Measurements from ENCODE around the gene ELN.
"Not testable (repeated sequence)": the region's sequence is repeated elsewhere in the genome, so short reads cannot be mapped to it uniquely, and the experiment has no call there.

ELN gene

DNA sequence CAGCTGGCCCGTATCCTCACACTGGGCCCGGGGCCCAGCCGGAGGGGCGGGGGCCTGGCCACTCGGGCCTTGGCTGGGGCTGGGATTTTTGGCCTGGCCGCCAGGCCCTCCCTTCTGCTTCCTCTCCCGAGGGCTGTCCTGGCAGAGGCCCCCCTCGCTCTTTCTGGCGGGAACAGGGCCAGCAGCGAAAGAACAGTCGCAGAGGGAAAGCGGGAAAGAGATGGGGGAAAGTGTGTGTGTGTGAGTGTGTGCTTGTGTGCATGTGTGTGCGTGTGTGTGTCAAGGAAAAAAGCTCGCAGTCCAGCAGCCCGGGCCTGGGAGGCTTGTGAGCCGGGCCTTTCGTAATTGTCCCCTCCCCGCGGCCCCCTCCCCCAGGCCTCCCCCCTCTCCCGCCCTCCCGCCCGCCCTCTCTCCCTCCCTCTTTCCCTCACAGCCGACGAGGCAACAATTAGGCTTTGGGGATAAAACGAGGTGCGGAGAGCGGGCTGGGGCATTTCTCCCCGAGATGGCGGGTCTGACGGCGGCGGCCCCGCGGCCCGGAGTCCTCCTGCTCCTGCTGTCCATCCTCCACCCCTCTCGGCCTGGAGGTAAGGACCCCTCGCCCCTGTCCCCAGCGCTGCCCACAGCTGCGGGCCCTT lies at the start of gene ELN:
Gene ELN (plus strand): TSS at position 491 of the 638 bp plus-strand sequence. CDS start 15 bp downstream, at position 506.
- in situ Hi-C loops (cut with HindIII; ENCODE audit: low sequenced_read_pairs), result no loop called here

DNA sequence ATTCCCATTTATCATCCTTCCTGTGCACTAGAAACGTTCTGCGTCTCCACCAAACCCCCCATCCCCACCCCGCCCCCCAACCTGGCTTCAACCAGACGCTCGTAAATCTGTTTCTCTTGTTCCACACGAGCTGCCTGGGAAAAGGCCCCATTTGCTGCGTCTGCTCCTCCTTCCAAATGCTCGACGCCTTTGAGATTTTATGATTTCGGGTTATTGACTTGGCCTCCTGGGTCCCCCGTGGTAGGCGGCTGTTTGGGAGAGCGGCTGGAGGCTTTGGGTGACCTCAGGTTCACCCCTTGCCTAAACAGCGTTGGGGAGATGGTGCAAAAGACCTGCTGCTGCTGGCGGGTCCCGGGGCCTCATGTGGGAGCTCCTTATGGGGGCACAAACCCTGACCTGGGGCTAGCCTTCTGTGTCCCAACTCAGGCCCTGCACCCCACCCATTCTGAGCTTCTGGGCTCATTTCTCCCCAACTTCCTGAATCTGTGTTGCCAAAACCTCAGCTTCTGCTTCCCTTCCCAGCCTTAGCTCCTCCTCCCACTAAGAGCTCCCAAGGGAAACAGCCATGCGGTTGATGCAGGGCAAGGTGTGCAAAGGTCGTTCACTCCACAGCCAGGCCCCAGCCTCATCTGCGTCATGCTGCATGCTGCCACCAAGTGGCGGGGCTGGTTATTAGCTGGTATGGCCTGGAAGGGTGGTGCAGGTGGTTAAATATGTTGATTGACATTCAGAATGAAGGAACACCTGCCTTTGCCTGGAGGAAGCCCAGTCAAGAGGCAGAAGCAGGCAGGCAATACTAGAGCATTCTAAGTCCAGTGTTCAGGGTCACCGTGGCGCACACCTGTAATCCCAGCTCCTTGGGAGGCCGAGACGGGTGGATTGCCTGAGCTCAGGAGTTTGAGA lies 49.1 kb upstream of the ELN start:
- in situ Hi-C loops (cut with HindIII; ENCODE audit: low sequenced_read_pairs), result no loop called here

DNA sequence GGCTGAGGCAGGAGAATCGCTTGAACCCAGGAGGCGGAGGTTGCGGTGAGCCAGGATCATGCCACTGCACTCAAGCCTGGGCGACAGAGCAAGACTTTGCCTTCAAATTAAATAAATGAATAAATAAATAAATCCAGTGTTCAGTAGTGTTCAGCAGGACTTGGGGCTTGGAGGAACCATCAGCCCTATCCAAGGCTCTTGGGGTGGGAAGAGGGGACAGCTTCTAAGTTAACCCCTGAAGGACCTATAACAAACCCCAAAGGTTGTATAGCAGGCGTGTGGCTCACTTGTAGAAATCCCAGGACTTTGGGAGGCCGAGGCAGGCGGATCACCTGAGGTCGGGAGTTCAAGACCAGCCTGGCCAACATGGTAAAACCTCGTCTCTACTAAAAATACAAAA lies 48.3 kb upstream of the ELN start:
- in situ Hi-C loops (cut with HindIII; ENCODE audit: low sequenced_read_pairs), result not testable (repeated sequence)

DNA sequence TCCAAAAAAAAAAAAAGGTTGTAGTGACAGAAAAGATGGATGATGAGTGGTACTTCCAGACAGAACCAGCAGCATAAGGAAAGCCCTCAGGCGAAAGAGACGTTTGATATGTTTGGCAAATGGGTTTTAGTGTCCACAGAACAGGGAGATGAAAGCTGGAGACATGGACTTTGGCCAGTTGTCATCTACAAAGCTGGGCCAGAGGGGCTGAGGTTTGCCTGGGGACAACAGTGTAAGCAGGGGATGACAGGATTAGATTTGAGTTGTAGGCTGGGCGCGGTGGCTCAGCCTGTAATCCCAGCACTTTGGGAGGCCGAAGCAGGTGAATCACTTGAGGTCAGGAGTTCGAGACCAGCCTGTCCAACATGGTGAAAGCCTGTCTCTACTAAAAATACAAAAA lies 47.8 kb upstream of the ELN start:
- in situ Hi-C loops (cut with HindIII; ENCODE audit: low sequenced_read_pairs), result no loop called here

DNA sequence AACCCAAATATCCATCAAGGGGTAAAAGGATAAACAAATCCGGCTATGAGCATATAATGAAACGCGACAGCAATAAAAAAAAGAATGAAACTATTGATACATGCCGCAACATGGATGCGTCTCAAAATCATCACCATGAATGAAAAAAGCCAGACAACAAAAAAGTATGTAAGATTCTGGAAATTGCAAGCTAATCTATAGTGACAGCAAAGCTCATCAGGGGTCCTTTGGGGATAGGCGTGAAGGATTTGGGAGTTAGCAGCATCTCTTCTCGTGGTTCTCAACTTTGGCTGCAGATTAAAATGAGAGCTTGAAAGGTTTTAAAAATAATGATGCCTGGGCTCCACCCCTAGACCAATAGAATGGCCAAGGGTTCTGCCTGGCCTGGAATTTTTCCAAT lies 46.0 kb upstream of the ELN start:
- in situ Hi-C loops (cut with HindIII; ENCODE audit: low sequenced_read_pairs), result no loop called here

DNA sequence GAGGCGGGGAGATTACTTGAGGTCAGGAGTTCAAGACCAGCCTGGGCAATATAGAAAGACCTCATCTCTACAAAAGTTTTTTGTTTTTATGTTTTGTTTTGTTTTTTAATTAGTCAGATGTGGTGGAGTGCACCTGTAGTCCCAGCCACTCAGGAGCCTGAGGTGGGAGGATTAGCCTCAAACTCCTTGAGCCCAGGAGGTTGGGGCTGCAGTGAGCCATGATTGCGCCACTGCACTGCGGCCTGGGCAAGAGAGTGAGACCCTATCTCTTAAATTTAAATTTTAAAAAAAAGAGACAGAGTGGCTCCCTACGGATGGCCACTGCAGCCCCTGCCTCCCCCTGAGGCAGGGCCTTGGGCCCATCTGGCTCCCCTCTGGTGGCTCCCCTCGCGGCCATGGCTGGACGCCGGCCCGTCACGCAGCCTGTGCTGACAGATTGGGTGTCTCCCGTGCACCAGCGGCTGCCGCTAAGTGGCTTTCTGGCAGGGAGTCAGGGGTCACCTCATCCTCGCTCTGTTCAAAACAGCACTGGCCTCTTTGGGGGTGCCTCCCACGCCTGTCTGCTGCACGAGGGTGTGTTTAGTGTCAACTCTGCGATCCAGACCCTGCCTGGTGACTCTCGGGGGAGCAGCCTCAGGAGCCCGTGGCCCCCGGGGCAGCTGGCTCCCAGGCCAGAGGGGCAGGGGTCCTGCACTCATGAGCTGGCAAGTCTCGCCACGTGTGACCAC lies 44.4 kb upstream of the ELN start:
- in situ Hi-C loops (cut with HindIII; ENCODE audit: low sequenced_read_pairs), result no loop called here

DNA sequence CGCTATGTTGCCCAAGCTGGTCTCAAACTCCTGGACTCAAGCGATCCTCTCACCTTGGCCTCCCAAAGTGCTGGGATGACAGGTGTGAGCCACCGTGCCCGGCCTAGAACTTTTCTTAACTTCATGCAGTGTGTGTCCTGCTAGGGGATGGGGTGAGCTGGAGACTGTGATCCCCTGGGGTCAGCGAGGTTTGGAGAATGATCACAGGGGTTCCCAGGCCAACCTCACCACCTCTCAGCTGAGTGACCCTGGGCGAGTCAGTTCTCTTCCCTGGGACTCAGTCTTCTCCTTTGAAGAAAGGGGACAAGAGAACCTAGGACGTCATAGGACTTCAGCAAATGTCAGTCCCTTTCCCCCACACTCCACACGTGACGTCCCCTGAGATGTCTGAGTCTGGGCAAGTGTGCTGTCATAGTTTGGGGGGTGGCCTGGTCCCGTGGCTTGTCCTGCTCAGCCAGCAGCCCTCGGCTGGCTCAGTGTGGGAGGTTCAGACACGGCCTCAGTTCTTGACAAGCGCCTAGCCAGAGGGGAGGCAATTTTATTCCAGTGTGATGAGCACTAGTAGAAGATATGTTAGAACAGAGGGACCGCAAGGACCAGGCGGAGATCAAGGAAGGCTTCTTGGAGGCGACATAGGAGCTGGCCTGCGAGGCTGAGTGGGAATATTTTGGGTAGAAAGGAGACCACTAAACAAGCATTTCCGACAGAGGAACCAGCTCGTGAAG lies 43.3 kb upstream of the ELN start:
- in situ Hi-C loops (cut with HindIII; ENCODE audit: low sequenced_read_pairs), result no loop called here

DNA sequence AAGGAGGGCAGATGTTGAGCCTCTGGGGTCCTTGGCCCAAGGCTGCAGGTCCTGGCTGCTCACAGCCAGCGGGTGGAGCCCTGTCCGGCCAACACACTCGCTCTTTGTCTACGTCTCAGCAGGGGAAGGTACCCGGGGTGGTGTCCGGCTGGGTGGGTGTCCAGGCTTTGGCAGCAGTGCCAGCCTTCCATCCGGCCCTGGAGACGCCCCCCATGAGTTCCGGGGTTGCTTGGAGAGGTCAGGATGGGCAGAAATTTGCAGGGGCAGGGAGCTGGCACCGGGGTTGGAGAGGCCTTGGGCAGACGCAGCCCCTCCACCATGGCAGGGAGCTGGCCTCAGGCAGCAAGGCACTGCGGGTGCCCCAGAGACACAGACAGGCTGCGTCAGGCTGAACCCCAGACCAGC lies 42.2 kb upstream of the ELN start:
- in situ Hi-C loops (cut with HindIII; ENCODE audit: low sequenced_read_pairs), result no loop called here

DNA sequence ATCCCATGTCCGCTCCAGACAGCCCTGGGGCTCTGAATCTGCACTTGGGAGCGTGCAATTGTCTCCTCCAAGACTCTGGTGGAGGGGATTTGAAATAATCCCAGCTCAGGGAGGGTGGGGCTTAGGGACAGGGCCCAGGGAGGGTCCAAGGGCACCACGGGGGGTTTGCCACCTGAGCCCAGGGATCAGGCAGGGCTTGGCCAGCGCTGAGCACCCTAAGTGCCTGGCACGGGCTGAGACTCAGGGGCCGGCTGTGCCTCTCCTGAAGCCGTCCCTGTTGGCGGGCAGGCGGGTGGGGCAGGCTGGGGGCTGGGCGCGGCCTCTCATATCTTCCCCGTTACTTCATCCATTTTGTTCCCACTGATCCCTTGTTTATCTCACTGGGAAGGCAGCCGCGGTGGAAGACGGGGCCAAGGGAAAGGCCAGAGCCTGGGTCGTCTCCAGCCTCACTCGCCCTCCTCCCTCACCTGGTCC lies 41.8 kb upstream of the ELN start:
- in situ Hi-C loops (cut with HindIII; ENCODE audit: low sequenced_read_pairs), result no loop called here

DNA sequence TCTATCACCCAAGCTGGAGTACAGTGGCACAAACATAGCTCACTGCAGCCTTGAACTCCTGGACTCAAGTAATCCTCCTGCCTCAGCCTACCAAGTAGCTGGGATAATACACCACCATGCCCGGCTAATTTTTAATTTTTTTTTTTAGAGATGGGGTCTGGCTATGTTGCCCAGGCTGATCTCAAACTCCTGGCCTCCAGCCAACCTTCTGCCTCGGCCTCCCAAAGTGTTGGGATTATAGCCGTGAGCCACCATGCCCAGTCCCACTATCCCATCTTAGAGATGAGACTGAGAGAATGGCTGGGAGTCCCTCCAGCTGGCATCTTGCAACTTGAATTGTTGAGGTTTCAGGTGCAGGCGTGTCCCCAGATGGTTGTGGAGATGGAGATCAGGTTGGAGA lies 40.7 kb upstream of the ELN start:
- in situ Hi-C loops (cut with HindIII; ENCODE audit: low sequenced_read_pairs), result no loop called here

DNA sequence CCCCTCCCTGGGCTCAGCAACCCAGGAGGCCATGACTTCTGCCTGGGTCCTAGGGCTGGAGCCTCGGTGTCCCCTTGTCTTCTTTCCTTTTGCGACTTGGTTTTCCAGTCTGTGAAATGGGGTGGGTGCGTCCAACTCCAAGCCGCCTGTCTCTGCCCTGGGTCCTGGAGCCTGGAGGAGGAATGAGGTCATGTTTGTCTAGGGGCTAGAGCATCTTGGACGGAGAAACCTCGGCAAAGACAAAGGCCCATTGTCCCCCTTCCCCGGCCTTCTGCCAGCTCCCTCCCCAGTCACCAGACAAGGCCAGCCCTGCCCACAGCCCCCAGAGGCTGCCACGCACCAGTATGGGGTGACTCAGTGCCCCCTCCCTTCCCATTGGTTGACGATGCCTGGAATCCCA lies 39.8 kb upstream of the ELN start:
- in situ Hi-C loops (cut with HindIII; ENCODE audit: low sequenced_read_pairs), result no loop called here

DNA sequence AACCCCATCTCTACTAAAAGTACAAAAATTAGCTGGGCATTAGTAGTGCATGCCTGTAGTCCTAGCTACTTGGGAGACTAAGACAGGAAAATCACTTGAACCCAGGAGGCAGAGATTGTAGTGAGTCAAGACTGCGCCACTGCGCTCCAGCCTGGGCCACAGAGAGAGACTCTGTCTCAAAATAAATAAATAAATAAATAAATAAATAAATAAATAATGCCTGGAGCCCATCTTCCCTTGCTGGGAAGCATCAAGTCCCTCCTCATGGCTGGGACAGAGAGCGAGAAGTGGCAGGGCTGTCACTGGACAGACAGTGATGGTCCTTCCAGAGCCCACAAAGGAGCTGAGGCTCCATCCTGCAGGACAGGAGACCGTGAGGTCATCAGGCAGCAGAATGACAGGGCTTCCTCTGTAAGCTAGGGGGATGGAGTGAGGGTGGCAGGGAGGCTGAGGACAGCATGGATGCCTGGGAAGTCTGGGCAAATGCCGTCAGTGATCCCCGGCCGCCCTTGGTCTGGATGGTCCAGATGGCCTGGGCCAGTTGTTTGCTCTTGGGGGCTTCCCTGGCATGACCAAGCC lies 36.4 kb upstream of the ELN start:
- in situ Hi-C loops (cut with HindIII; ENCODE audit: low sequenced_read_pairs), result no loop called here

DNA sequence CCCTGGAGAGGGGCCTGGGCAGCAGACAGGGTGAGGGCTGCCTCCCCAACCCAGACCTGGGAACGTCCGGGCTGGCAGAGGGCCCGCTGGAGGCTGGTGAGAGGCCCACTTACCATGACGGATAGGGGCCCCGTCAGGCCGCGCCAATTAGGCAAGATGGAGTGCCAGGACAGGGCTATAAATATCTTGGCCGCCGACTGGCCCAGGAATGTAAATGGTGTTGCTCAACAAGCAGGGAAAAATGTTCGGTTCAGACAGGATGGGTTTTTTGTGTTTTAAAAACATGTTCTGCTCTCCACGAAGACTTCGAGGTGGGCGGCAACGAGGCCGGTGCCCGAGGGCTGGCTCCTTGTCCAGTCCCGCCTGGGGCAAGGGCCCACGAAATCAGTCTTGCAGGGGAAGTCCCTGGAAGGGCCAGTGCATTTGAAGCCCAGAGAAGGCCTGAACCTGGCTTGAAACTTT lies 35.8 kb upstream of the ELN start:
- in situ Hi-C loops (cut with HindIII; ENCODE audit: low sequenced_read_pairs), result no loop called here

DNA sequence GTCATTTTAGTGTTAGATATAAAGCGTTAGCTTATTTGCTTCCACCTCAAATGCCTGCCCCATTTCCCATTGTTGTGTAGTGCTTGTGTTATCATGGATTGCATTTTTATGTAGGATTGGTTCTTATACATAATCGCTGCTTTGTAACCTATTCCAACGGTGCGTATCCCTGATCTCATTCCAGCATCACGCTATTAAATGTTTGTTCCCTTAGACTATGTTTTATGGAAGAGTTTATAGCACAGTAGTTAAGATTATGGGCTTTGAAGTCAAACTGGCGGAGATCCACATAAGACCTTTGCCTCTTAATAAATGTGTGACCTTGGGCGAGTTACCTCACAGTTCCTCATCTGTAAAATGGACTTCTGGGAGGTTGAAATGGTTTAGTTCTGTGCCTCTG lies 34.0 kb upstream of the ELN start:
- in situ Hi-C loops (cut with HindIII; ENCODE audit: low sequenced_read_pairs), result no loop called here

DNA sequence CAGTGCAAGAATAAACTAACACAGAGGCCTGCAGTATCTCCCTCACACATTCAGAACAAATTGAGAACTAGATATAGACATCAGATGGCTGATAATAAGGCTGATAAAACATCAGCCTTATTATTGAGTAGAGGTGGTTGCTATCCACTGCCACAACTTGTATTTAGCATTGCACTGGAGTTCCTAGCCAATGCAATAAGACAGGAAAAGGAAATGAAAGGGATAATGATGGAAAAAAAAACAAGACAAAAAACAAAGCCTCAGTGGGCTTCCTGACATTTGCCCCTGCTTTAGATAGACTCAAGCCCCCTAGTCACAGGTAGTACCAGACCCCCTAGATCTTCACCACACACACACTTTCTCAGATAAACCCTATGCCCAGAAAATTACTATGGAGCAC lies 33.2 kb upstream of the ELN start:
- in situ Hi-C loops (cut with HindIII; ENCODE audit: low sequenced_read_pairs), result no loop called here

DNA sequence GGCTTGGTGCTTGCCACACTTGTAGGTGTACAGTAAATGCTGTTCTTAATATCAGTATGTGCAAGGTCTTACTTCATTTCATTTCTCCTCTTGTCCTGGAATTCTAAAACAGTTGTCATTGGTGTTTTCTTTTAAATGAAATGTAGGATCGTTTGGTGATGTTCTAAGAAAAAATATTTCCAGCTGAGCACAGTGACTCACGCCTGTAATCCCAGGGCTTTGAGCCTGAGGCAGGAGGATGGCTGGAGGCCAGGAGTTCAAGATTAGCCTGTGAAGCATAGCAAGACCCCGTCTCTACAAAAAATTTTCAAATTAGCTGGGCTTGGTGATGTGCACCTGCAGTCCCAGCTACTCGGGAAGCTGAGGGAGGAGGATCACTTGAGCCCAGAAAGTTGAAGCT lies 32.6 kb upstream of the ELN start:
- in situ Hi-C loops (cut with HindIII; ENCODE audit: low sequenced_read_pairs), result no loop called here

DNA sequence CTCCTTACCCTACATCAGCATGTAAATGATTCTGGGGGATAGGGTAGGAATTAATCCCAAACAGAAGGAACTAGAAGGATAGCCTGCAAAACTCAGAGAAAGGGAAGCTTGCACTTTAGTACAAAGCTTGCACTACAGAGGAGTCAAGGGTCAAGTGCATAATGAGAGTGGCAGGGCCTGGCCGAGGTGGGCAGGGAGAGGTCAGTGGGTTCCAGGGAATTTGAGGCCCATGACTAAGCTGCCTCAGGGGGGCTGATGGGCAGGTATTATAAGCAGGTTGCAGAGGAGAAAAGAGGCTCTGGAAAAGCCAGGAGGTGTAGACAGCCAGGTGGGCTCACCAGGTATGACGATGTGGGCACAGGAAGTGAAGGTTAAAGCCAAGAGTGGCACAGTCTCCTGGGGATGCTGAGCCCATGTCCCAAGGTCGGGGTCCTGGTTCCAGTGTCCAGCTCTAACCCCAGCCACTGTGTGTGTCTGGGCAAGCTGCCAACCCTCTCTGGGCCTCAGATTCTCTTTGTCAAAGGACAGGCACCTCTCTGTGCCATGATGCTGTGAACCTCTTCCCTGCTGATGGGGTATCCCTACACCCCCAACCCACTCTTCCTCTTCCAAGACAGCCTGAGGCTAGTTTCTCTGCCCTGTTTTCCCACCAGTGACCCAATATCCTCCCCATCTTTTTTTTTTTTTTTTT lies 32.0 kb upstream of the ELN start:
- in situ Hi-C loops (cut with HindIII; ENCODE audit: low sequenced_read_pairs), result no loop called here

DNA sequence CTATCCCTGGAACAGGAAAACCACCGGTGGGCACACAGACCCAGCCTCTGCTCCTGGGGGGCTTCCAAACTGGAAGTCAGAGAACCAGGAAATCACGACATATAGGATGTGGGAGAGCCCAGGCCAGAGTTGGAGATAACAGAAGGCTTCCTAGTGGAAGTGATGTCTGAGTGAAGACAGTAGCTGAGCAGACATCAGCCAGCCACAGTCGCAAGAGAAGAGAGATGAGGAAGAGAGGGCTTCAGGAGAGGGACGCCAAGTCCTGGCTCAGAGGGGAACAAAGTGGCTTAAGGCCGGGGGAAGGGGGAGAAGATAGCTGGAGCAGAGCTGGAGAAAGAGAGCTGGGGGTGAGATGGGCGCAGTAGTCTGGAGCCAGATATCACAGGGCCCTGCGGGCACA lies 30.9 kb upstream of the ELN start:
- in situ Hi-C loops (cut with HindIII; ENCODE audit: low sequenced_read_pairs), result no loop called here

DNA sequence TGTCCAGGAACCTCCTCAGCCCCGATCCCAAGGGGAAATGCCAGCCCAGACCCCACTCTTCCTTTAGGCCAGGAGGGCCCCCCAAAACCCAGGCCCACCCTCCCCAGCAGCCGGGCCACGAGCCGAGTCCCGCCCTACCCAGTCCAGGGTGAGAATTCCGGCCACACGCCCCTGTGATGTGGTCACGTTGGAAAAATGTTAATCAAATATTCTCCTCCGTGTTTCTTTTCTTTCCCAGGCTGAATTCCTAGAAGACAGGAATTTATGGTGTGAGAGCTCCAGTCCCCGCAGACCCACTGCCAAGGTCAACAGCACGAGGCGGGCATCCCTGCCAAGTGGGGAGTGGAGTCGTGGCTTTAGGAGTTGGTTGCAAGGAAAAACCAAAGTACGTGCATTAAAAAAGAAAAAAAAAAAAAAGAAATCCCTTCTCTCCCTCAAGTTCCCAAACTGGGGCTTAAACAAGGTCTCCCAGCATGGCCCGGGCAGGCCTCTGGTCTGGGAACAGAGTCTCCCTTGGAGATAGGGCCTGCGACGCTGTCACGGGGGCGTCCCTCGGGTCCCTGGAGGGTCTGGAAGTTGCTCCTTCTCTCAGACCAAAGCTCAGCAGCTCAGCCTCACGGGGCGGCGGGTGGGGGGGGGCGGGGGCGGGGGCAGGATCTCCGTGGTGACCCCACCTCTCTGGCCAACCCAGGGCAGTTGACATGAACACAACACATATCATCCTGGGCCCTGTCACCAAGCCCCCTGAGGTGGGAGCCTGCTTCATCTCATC lies 28.1 kb upstream of the ELN start:
- in situ Hi-C loops (cut with HindIII; ENCODE audit: low sequenced_read_pairs), result loop anchor here (5.0 to 25.0 kb wide), 2 partner anchors 128 to 188 kb away; no protein-coding TSS in a partner anchor
